H9 (cell line): ENCODE measurements around the gene WDR83. TPM values are rescaled to one million over a fixed set of nuclear protein-coding genes. Genes with fewer than 3 reads are reported as not detected.

Source experiments
- DNase-seq: peaks from one replicate; pipeline ENCODE4 v3.0.0-alpha.2; 2017
- H2AFZ ChIP-seq: one replicate; pipeline ENCODE4 v1.6.1; 2013; ENCODE audit warnings: mild to moderate bottlenecking, low read length, control low read depth, moderate library complexity
- H2AK5ac ChIP-seq: 2 replicates; pipeline ENCODE4 v1.6.1; 2013; ENCODE audit warnings: low read length, control low read depth, mixed read lengths; ENCODE audit not compliant: insufficient read length
- H2BK120ac ChIP-seq: one replicate; pipeline ENCODE4 v1.6.1; 2013; ENCODE audit warnings: low read depth, mild to moderate bottlenecking, low read length, control low read depth, inconsistent platforms; ENCODE audit not compliant: poor library complexity, severe bottlenecking
- H2BK12ac ChIP-seq: 2 replicates; pipeline ENCODE4 v1.6.1; 2013; ENCODE audit warnings: low read length, control low read depth, mixed read lengths, low read depth; ENCODE audit not compliant: insufficient read length
- H2BK15ac ChIP-seq: 2 replicates; pipeline ENCODE4 v1.6.1; 2013; ENCODE audit warnings: low read depth, low read length, control low read depth
- H2BK20ac ChIP-seq: one replicate; pipeline ENCODE4 v1.6.1; 2013; ENCODE audit warnings: low read depth, mild to moderate bottlenecking, low read length, control low read depth, inconsistent platforms; ENCODE audit not compliant: poor library complexity, severe bottlenecking
- H2BK5ac ChIP-seq: 2 replicates; pipeline ENCODE4 v1.6.1; 2013; ENCODE audit warnings: low read length, control low read depth, mixed read lengths; ENCODE audit not compliant: insufficient read length
- H3K14ac ChIP-seq: 2 replicates; pipeline ENCODE4 v1.6.1; 2013; ENCODE audit warnings: low read length, control low read depth; ENCODE audit not compliant: insufficient read depth
- H3K18ac ChIP-seq: 2 replicates; pipeline ENCODE4 v1.6.1; 2013; ENCODE audit warnings: low read depth, mild to moderate bottlenecking, mixed read lengths, low read length, control low read depth; ENCODE audit not compliant: insufficient read length
- H3K23ac ChIP-seq: 2 replicates; pipeline ENCODE4 v1.6.1; 2013; ENCODE audit warnings: low read length, control low read depth, mixed read lengths, low read depth; ENCODE audit not compliant: insufficient read length
- H3K23me2 ChIP-seq: 2 replicates; pipeline ENCODE4 v1.6.1; 2013; ENCODE audit warnings: low read depth, mild to moderate bottlenecking, mixed read lengths, low read length, control low read depth; ENCODE audit not compliant: insufficient read length, poor library complexity, severe bottlenecking
- H3K27ac ChIP-seq: 2 replicates; pipeline ENCODE4 v1.5.1; 2013; ENCODE audit warnings: low read length, control low read depth, mixed read lengths, low read depth; ENCODE audit not compliant: insufficient read length
- H3K27me3 ChIP-seq: 2 replicates; pipeline ENCODE4 v1.6.1; 2013; ENCODE audit warnings: low read length, control low read depth, inconsistent platforms; ENCODE audit not compliant: insufficient read depth
- H3K4ac ChIP-seq: 2 replicates; pipeline ENCODE4 v1.6.1; 2013; ENCODE audit warnings: low read depth, mild to moderate bottlenecking, control low read depth, inconsistent platforms, low read length, moderate library complexity
- H3K4me1 ChIP-seq: 2 replicates; pipeline ENCODE4 v1.6.1; 2013; ENCODE audit warnings: low read length, control low read depth, inconsistent platforms; ENCODE audit not compliant: insufficient read depth
- H3K4me2 ChIP-seq: 2 replicates; pipeline ENCODE4 v1.6.1; 2013; ENCODE audit warnings: low read length, control low read depth, mixed read lengths; ENCODE audit not compliant: insufficient read length, insufficient read depth
- H3K56ac ChIP-seq: 2 replicates; pipeline ENCODE4 v1.6.1; 2013; ENCODE audit warnings: low read depth, mild to moderate bottlenecking, mixed read lengths, low read length, control low read depth; ENCODE audit not compliant: insufficient read length
- H3K79me1 ChIP-seq: 2 replicates; pipeline ENCODE4 v1.6.1; 2013; ENCODE audit warnings: low read depth, mild to moderate bottlenecking, moderate library complexity, low read length, control low read depth, inconsistent platforms; ENCODE audit not compliant: insufficient read depth, poor library complexity, severe bottlenecking
- H3K79me2 ChIP-seq: 2 replicates; pipeline ENCODE4 v1.6.1; 2013; ENCODE audit warnings: low read length, control low read depth, inconsistent platforms; ENCODE audit not compliant: insufficient read depth
- H3K9ac ChIP-seq: 2 replicates; pipeline ENCODE4 v1.6.1; 2013; ENCODE audit warnings: low read length, control low read depth, mixed read lengths; ENCODE audit not compliant: insufficient read length; ENCODE audit errors: extremely low read depth
- H3K9me3 ChIP-seq: one replicate; pipeline ENCODE4 v1.6.1; 2013; ENCODE audit warnings: low read depth, low read length, inconsistent platforms; ENCODE audit not compliant: control insufficient read depth
- H3T11ph ChIP-seq: one replicate; pipeline ENCODE4 v1.6.1; 2013; ENCODE audit warnings: mild to moderate bottlenecking, low read length, control low read depth, inconsistent platforms
- H4K20me1 ChIP-seq: one replicate; pipeline ENCODE4 v1.6.1; 2013; ENCODE audit not compliant: control insufficient read depth, insufficient read length, insufficient read depth
- H4K5ac ChIP-seq: 2 replicates; pipeline ENCODE4 v1.6.1; 2013; ENCODE audit warnings: low read depth, mild to moderate bottlenecking, mixed read lengths, low read length, control low read depth; ENCODE audit not compliant: insufficient read length
- H4K8ac ChIP-seq: replicated peaks from 2 replicates; pipeline ENCODE4 v1.6.1; 2013; ENCODE audit warnings: low read length, control low read depth, mixed read lengths, low read depth; ENCODE audit not compliant: insufficient read length
- H4K91ac ChIP-seq: 2 replicates; pipeline ENCODE4 v1.6.1; 2013; ENCODE audit warnings: low read depth, mild to moderate bottlenecking, moderate library complexity, mixed read lengths, low read length, control low read depth; ENCODE audit not compliant: insufficient read length
- H3K27ac Mint-ChIP-seq, 3 experiments: 2 replicates in 2 of 3; 3 replicates in 1 of 3; pipeline ENCODE4 v1.8.0; 2020 to 2021; ENCODE audit warnings: mixed read lengths in 3 of 3, mild to moderate bottlenecking in 1 of 3, moderate library complexity in 1 of 3
- H3K27me3 Mint-ChIP-seq: 2 replicates; pipeline ENCODE4 v1.8.0; 2021; ENCODE audit warnings: low read depth, mild to moderate bottlenecking, moderate library complexity, mixed read lengths
- H3K36me3 Mint-ChIP-seq, 3 experiments: 2 replicates in 2 of 3; 3 replicates in 1 of 3; pipeline ENCODE4 v1.8.0; 2020 to 2021; ENCODE audit warnings: low read depth in 3 of 3, mixed read lengths in 3 of 3; ENCODE audit not compliant: insufficient read depth in 1 of 3
- H3K4me1 Mint-ChIP-seq, 2 experiments: 2 replicates each; pipeline ENCODE4 v1.8.0; 2020; ENCODE audit warnings: mixed read lengths in 2 of 2
- H3K4me3 Mint-ChIP-seq, 2 experiments: 2 replicates in 1 of 2; 3 replicates in 1 of 2; pipeline ENCODE4 v1.8.0; 2020 to 2021; ENCODE audit warnings: mild to moderate bottlenecking in 2 of 2, mixed read lengths in 2 of 2, moderate library complexity in 1 of 2
- H3K9me3 Mint-ChIP-seq, 2 experiments: 2 replicates in 1 of 2; 3 replicates in 1 of 2; pipeline ENCODE4 v1.8.0; 2020; ENCODE audit warnings: mild to moderate bottlenecking in 2 of 2, mixed read lengths in 2 of 2, moderate library complexity in 1 of 2
- CTCF ChIP-seq: fragments of 200-600 bp; sonication (generic); conservative IDR thresholded peaks from 3 replicates; pipeline ENCODE4 v1.8.0; 2021; ENCODE audit warnings: antibody characterized with exemption, mild to moderate bottlenecking
- WGBS: extraction: QIAGEN DNeasy Blood & Tissue Kit; methylation state at CpG from one replicate; pipeline ENCODE4 v1.1.7; 2013; ENCODE audit warnings: missing lambda C conversion rate, low lambda C conversion rate, mixed read lengths; ENCODE audit not compliant: insufficient read length; ENCODE audit errors: extremely low coverage; 5-methylcytosine and 5-hydroxymethylcytosine counted together
- total RNA-seq: library from RNA; stranded (reverse); gene quantifications from 2 replicates; pipeline ENCODE4 v1.2.1, GENCODE V29; 2021

WDR83 gene
- total RNA-seq, 1 experiment from 2014 or later, result 21.0 TPM

DNA sequence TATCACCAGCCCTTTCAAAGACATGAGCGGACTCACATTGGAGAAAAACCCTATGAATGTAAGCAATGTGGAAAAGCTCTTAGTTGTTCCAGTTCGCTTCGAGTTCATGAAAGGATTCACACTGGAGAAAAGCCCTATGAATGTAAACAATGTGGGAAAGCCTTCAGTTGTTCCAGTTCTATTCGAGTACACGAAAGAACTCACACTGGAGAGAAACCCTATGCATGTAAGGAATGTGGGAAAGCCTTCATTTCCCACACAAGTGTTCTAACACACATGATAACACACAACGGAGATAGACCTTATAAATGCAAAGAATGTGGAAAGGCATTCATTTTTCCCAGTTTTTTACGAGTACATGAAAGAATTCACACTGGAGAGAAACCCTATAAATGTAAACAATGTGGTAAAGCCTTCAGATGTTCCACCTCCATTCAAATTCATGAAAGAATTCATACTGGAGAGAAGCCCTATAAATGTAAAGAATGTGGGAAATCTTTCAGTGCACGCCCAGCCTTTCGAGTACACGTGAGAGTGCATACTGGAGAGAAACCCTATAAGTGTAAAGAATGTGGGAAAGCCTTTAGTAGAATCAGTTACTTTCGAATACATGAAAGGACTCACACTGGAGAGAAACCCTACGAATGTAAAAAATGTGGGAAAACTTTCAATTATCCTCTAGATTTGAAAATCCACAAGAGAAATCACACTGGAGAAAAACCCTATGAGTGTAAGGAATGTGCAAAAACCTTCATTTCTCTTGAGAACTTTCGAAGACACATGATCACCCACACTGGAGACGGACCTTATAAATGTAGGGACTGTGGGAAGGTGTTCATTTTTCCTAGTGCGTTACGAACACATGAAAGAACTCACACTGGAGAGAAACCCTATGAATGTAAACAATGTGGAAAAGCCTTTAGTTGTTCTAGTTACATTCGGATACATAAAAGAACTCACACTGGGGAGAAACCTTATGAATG lies 38.3 kb upstream of the WDR83 start:
- H3K9me3 Mint-ChIP-seq, result peaks cover 54 to 56% of the 10 kb centered on the region in 2 experiments
- no peak overlapping the region for H2AFZ ChIP-seq
- no peak overlapping the region for H3K27ac Mint-ChIP-seq
- no peaks in the 10 kb centered on the region for H3K79me1 ChIP-seq
- no peak overlapping the region for H2BK120ac ChIP-seq
- no peak overlapping the region for H3K9ac ChIP-seq
- no peaks in the 10 kb centered on the region for H3K4me1 Mint-ChIP-seq
- H4K20me1 ChIP-seq, result no peaks in the 10 kb centered on the region
- no peaks in the 10 kb centered on the region for H3K79me2 ChIP-seq
- H3K9me3 ChIP-seq, result peaks cover 38% of the 10 kb centered on the region
- H3K56ac ChIP-seq, result no peak overlapping the region
- no peak overlapping the region for H4K91ac ChIP-seq
- no peaks in the 10 kb centered on the region; the same call in 1 of the 2 replicates for H3K27me3 Mint-ChIP-seq
- no CpG with 5 or more reads among the region's 17 CpGs for WGBS
- H3K23ac ChIP-seq, result no peak overlapping the region
- H3K4me3 Mint-ChIP-seq, result no peak overlapping the region
- H3T11ph ChIP-seq, result no peak overlapping the region
- H4K5ac ChIP-seq, result no peak overlapping the region
- no peak overlapping the region for H2AK5ac ChIP-seq
- H2BK15ac ChIP-seq, result no peak overlapping the region
- H3K4me1 ChIP-seq, result no peaks in the 10 kb centered on the region
- H3K27ac ChIP-seq, result no peak overlapping the region
- no peak for TF ChIP-seq CTCF
- H2BK12ac ChIP-seq, result no peak overlapping the region
- no peak overlapping the region for H3K4me2 ChIP-seq
- H2BK20ac ChIP-seq, result no peak overlapping the region
- no peak overlapping the region for H2BK5ac ChIP-seq
- H4K8ac ChIP-seq, result no peak overlapping the region
- DNase-seq, result no peak
- peaks cover 72 to 84% (median 72%) of the 10 kb centered on the region in 3 experiments for H3K36me3 Mint-ChIP-seq
- no peaks in the 10 kb centered on the region for H3K27me3 ChIP-seq
- H3K4ac ChIP-seq, result no peak overlapping the region
- no peaks in the 10 kb centered on the region for H3K23me2 ChIP-seq
- H3K14ac ChIP-seq, result no peak overlapping the region
- no peak overlapping the region for H3K18ac ChIP-seq
